ENCODE measurements around the gene ADAR.

Gene ADAR

DNA sequence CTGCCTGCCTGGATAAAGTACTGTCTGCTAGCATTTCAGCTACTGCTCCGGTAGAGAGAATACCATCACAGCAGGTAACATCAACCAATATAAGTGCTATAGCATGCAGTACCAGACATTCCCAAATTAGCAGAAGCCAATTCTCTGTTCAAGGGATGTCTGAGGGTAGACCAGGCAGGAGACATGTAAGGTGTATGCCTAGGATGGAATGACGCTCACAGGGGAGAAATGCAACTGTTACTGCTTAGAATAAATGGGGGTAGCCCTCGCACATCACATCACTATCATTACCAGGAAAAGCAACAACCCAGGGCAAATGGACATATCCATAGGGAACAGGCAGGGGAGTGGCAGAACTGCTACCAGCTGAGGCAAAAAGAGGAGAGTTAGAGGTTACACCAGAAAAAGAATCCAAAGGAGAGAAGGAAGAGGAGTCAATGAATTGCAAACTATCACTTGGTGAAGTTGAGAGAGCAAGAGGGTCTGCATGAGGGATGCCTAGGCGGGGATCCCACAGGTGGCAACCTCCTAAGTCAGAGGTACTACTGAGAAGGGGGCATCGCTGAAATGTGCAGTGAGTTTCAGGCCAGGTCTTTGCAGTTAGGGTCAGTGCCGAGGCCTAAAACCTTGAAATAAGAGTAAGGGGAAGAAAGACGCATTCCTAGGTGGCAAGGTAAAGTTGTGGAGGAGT is 50.6 kb downstream of the ADAR start:
- DNase-seq (ENCODE audit: low read depth), result no peak

DNA sequence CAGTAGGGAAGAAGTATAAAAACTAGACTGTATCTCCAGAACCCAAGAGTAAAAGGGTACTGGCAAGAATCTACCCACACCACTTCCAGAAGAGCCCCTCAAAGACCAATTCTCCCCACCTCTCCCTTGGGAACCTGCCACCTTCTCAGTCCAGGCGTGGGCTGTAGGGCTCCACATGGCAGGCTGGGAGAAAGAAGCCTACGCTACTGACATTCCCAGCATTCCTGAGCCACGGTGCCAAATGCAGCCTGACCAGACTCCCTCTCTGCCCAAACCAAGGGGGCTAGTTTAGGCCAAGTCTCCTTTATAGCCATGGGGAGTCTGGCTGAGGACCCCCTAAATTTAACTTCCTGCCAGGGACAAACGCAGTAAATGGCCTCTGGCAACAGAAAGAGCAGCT is 51.6 kb downstream of the ADAR start:
- DNase-seq (ENCODE audit: low read depth), result no peak

DNA sequence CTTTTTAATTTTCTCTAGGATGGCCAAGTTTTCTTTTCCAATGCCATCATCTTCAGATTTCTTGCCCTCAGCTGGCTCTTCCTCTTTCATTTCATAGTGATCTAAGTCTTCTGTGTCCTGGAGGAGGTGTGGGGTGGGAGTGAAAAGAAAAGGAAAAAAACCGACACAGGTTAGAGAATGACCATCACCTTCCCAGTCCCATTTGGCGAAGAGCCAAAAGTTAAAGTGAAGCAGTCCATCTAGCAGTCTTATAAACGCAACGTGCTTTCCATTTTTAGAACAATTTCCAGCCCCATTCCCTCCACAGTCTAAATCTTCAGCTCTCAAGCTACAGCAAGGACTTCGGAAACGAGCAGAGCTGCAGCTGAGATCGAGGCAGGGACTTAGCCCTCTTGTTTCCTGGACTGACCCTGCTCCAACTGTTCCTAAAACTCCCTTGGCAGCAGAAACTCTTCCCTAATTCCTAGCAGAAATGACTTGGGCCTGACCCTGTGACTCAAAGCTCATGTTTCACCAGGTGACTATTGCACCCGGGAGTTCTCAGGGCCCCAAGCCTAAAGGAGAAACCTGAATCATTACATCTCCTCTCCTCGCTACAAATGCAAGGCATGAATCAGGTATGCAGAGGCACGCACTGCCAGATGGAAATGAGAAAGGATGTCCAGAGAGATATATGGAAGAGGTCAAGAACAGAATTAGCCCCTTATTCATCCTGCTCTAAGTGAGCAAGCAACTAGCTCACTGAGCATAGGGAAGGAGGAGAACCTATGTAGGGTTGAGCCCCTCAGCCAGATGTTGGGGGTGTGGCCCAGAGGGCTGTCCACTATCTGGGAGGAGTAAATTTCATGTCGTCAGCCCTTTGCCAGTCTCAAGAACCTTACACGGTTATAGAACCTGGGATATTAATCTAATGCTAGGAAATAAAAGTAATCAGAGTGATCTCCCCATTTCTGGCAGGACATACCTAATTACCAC is 54.6 kb downstream of the ADAR start:
- DNase-seq (ENCODE audit: low read depth), result no peak

DNA sequence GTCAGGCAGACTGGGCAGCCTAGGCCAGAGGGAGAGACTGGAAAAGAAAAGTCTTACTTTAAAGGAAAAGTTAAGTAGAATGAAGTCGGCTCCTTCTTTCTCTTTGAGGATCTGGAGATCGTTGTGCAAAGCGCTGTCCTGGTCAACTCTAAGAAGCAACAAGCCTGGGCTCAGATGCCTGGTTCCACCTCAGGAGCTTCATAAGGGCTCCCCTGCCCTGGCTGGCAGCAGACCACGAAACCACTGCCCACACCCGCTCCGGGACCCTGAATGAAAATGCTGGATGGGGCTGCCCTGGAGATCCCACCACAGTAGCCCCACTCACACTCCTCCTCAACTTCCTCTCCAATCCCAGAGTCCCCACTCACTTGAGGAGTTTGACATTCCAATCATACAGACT is 56.0 kb downstream of the ADAR start:
- no peak for DNase-seq (ENCODE audit: low read depth)

GRCh38 chr1:154551474-154551873 is 56.5 kb downstream of the ADAR start:
- no peak for DNase-seq (ENCODE audit: low read depth)

DNA sequence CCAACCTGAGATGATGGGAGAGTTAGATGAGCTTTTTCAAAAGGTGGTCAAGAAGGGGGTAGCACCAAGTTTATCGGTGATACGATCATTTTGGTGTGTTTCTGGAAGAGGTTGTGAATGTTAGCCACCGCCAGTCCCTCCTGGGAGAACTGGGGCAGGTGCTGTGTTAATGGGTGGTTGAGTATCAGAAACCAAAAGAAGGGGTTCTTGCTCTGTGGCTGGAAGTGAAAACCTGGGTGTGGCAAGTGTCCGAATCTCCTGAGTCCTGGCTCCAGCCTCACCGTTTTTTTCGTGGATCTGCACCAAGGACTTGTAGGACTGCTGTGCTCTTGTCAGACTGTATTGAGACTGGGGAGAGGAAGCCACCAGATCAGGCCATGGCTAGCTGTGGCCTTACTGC is 57.3 kb downstream of the ADAR start:
- DNase-seq (ENCODE audit: low read depth), result no peak

DNA sequence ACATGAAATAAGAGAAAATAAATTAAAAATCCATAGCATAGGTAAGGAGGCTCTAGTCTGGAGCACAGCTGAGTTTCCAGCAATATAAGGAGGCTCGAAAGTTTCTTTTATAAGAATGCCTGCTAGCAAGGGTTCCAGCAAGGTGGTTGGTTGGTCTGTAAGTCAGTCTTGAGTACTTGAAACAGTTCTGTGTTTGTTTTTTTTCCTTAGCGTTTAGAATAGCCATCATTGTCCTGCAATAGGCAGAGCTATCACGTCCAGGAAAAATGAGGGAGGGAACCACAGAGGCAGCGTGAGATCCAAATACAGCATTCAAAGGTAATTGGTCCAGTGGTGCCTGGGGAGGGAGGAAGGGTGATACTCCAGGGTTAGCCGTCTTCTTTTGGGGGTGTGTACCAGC is 57.9 kb downstream of the ADAR start:
- DNase-seq (ENCODE audit: low read depth), result no peak

GRCh38 chr1:154549202-154549770 is 58.7 kb downstream of the ADAR start:
- DNase-seq (ENCODE audit: low read depth), result no peak

- DNase-seq (ENCODE audit: low read depth), result no peak
Observed at GRCh38 chr1:154548028-154548427, 60.0 kb downstream of the ADAR start.

DNA sequence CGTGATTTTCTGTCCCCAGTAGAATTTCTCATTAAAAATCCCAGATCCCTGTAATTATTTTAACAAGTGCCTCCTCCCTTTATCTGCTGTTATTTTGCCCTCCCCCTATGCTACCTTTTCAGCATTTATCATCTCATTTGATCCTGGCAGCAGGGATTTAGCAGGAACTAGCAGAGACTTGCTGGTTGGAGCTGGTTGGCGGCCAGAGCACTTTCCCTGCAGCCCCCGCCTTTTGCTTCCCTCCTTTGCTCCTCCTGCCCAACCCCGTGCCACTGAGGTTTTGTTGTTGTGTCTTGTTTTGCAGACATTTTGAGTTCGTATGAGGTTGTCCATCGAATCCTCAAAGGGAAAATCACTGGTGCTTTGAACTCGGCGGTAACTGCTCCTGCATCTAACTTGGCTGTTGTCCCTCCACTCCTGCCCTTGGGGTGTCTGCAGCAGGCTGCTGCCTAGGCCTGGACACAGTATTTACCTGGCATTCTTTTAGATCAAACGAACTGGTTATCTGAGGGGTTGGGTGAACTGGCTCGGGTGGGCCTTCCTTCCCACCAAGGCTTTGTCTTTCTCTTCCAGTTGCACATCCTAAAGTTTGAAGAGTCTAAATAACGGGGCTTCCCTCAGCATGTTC is 60.8 kb downstream of the ADAR start:
- no peak for DNase-seq (ENCODE audit: low read depth)

GRCh38 chr1:154546264-154547063 is 61.5 kb downstream of the ADAR start:
- DNase-seq (ENCODE audit: low read depth), result peak; percentile 17

DNA sequence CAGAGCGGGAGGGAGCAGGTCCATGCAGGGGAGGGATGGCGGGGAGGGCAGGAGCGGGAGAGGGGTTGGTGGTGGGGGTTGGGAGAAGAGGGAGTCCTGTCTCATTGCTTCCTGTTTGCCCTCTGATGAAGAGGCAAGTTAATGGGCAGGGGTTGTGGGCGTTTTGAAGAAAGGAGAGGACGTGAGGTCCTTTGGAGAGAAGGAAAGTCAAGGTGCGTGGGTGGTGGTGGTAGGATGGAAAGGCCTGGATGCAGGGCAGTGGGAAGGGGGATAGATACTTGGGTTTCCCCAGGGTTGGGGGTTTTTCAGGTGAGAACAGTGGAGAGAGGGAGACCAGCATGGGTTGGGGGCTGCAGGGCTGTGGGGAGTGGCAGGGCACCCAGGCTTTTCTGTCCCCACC is 66.8 kb downstream of the ADAR start:
- no peak for DNase-seq (ENCODE audit: low read depth)

DNA sequence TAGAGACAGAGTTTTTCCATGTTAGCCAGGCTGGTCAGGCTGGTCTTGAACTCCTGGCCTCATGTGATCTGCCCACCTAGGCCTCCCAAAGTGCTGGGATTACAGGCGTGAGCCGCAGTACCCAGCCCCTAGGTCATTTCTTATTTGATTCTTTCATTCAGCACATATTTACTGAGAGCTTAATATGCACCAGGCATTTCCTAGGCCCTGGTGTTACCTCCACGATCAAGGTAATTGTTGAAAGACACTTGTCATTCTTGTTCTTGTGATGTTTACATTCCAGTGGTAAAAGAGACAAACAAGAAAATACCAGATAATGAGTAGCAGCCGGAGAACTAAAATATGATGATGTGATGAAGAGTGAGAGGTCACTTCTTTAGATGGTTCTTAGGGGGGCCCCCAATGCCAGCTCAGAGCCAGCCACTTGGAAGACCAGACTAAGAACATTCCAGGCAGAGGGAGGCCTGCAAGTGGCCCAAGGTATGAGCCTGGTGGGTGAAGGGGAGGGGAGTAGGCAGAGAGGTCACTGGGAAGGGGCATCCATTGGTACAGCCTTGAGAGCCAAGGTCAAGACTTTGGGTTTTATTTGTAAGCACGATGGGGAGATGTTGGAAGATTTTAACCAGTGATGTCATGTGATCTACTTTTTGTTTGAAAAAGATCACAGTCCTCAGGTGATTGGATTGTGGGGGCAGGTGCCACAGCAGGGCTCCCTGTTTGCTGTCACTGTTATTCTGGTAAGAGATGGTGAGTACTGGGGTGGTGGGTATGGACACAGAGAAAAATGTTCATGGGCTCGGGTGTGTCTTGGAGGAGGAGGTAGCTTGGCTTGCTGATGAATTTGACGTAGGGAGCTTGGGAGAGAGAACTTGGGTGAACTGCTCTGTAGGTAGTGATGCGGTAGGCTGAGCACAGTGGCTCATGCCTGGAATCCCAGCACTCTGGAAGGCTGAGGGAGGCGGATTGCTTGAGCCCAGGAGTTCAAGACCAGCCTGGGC is 68.2 kb downstream of the ADAR start:
- DNase-seq (ENCODE audit: low read depth), result no peak

DNA sequence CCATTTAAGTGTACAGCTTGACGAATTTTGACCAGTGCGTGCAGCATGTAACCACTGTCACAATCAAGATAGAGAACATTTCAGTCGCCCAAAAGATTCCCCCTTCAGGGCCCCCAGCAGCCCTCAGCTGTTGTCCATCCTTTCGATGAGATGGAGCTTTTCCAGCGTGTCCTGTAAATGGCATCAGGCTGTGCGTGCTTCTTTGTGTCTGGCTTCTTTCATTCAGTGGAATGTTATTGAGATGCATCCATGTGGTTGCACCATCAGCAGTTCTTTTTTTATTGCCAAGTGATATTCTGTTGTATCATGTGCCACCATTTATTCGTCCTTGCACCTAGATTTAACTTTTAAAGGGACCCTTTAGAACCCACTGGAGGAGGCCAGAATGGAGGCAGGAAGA is 71.4 kb downstream of the ADAR start:
- no peak for DNase-seq (ENCODE audit: low read depth)

DNA sequence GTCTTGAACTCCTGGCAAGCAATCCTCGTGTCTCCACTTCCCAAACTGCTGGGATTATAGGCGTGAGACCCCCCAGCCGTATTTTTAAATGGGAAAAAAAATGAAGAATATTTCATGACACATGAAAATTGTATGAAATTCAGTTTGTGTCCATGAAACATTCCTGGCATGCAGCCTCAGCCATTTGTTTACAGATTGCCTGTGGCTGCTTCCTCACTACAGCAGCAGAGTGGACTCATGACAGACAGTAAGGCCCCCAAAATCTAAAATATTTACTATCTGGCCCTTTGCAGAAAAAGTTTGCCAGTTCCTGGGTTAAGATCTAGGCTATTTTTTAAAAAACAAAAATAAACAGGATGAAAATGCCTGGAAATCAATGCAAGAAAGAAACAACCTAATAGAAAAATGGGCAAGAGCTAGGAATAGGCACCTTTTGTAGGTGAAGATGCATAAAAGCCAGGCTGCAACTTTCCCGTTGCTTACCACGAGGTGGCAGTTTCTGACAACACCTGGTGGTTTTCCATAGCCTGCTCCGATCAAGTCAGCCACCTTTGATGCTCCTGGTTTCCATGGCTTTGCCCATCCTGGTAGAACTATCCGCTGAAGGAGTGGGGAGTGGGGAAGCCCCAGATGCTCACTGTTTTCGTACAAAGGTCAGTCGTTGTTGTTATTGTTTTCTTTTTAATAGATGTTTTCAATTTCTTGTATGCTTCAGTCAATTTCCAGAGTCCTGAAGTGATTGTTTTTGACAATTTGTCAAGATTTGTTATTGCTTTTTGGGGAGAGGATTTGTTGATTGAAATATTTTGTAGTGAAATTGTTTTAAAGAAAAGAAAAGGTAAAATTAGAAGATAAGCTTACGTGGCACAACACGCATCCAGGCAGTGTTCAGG is 73.8 kb downstream of the ADAR start:
- no peak for DNase-seq (ENCODE audit: low read depth)

All from T follicular helper cell (primary cell).